ENCODE data around the gene PAQR7.

The PAQR7 gene, protein sequence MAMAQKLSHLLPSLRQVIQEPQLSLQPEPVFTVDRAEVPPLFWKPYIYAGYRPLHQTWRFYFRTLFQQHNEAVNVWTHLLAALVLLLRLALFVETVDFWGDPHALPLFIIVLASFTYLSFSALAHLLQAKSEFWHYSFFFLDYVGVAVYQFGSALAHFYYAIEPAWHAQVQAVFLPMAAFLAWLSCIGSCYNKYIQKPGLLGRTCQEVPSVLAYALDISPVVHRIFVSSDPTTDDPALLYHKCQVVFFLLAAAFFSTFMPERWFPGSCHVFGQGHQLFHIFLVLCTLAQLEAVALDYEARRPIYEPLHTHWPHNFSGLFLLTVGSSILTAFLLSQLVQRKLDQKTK

DNA sequence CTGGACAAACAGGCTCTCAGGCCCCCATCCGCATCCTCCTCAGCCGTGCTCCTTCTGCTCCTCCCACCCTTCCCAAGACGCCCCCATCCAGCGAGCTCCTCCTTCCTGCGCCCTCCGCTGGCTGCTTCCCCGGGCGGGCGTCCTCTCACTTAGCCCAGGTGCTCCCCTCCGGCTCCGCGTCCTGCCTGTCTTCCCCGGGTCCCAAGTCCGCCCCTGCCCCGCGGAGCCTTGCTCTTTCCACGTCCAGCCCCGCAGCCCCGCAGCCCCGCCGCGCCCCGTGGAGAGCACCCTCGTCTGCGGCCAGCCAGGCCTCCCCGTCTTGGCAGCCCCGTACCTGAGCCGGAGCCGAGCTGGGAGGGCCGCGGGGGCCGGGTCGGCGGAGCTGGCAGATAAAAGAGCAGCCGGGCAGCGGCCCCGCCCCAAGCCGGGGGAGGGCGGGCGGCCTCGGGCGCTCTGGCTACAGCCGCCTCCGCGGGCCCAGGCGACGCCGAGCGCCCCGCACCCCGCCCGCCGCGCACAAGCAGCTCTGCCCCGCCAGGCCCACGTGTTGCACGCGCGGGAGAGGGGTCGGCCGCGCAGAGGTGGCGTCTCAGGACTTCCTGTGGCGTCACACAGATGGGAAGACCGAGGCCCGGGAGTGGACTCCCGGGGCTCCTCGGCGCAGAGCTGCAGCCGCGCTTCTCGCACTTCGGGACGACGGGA lies at the start of gene PAQR7:
Gene PAQR7 (minus strand): TSS at position 555 of the 702 bp plus-strand sequence. CDS start 11,869 bp downstream, outside the sequence.
- peak; percentile 48 to 55 for DNase-seq

DNA sequence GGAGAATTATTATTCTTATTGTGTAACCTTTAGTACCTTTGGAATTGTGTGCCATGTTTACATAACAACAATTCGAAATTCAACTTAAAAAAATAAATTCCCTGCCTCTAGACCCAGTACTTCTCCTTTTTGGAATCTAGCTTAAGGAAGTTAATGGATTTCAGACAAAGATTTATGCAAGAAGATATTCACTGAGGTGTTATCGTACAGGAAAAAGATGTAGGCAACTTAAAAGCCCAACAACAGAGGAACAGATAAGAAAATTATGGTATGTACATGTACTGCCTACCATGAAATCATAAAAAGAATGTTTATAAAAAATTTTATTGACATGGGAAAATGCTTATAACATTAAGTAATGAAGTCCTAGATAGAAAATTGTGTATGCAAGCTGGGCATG lies 48.9 kb upstream of the PAQR7 start:
- no peak for DNase-seq

DNA sequence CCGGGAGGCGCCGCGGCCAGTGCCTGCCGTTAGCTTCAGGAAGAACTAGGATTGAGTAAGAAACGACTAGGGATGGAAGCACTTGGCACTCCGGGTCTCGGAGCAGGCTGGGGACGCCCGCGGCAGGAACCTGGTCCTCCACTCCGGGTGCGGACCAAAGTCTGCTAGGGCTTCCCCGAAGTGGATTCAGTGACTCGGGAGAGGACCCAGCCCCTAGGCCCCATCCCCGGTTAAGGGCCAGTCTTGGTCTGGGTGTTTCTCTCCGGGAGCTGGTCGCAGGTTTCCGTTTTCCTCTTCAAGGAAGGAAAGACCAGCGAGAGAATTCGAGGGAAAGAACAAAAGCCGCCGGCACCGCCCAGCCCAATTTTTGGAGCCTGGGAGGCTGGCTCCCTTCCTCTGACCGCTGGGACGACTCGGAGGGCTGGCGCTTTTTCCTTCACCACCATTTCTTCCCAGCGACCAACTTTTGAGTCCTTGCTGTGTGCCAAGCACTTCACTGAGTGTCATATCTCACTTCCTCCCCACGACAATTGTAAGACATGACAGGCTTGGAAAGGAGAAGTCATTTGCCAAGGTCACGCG lies 47.6 kb upstream of the PAQR7 start:
- peak; percentile 3 to 12 for DNase-seq

DNA sequence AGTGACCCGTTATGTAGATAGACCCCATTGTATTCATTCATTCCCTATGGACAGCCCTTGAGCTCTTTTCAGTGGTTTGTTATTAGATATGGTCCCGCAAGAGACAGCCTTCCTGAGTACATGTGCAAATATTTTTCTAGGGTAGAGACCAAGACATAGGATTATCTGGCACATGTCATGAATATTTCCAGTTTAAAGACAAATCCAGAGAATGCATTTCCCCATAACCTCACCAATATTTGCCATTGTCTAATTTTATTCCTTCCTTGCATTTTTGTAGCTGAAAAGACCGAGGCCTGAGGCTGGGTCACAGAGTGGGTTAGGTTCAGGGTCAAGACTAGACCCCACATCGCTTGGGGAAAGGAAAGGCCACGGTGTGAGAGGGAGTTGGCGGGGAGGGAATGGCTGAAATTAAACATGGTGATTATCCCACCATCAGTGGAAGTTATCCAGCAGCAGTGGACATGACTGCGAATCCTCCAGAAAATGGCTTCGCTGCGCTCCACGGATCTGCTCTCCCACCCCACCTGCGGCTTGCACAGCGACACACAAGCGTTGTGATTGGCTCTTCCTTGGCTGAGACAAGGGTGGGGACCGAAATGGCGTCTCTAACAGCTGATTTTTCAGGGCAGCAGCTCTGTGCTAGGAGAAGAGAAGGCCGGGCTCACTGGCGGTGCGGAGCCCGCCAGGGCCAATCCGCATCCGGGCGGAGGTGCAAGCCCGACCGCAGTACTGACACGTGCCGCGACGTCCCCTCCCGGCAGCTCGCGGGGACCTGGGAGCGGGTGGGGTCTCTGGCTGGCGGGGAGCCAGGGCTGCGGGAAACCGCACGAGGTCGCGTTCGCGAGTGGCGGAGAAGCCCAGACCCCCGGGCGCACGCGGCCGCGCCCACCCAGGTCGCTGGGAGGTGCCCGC lies 46.8 kb upstream of the PAQR7 start:
- DNase-seq: peak; percentile 16 to 29

DNA sequence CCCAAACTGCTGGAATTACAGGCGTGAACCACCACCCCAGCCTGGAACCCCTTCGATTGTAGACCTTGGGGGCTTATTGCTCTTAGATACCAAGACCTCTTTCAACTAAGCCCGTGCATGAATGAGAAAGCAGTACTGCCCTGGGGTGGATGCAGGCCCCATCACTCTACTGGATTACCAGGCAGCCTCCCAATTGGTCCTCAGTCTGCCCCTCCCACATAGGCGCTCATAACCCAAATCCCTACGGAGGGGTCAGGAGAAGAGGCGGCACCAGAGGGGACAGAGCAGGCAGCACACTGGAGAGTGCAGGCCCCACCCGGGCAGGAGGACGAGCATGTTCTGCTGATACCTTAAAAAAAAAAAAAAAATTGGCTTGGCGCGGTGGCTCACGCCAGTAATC lies 43.1 kb upstream of the PAQR7 start:
- DNase-seq: no peak

DNA sequence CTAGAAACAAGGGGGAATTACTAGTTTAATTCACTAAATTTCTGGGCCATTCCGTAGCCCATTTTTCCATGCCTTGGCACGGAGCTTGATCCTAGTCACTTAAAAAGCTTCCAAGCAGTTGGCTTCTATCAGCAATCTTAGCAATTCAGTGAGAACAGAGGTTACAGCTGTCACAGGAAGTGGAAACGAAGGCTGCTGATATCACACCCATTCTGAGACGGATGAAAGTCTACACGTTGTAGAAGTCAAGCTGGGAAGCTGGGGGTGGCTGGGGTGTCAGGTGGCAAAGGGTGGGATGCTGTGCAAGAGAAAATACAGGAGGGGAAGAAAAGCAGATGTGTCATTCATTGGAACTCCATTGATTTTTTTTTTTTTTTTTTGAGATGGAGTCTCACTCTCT lies 42.5 kb upstream of the PAQR7 start:
- peak in 1 of 2 donors; percentile 12 for DNase-seq

DNA sequence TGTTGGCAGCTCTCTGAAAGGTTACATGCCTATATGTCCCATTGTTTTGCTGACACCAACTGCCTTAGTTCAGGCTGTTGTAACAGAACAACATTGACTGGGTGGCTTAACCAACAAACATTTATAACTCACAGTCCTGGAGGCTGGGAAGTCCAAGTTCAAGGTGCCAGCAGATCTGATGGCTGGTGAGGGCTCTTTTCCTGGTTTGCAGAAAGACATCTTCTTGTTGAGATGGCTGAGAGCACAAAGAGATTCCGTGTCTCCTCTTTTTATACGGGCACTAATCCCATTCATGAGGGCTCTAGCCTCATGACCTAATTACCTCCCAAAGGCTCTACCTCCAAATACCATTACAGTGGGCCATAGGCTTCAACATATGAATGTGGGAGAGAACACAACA lies 41.0 kb upstream of the PAQR7 start:
- no peak for DNase-seq

DNA sequence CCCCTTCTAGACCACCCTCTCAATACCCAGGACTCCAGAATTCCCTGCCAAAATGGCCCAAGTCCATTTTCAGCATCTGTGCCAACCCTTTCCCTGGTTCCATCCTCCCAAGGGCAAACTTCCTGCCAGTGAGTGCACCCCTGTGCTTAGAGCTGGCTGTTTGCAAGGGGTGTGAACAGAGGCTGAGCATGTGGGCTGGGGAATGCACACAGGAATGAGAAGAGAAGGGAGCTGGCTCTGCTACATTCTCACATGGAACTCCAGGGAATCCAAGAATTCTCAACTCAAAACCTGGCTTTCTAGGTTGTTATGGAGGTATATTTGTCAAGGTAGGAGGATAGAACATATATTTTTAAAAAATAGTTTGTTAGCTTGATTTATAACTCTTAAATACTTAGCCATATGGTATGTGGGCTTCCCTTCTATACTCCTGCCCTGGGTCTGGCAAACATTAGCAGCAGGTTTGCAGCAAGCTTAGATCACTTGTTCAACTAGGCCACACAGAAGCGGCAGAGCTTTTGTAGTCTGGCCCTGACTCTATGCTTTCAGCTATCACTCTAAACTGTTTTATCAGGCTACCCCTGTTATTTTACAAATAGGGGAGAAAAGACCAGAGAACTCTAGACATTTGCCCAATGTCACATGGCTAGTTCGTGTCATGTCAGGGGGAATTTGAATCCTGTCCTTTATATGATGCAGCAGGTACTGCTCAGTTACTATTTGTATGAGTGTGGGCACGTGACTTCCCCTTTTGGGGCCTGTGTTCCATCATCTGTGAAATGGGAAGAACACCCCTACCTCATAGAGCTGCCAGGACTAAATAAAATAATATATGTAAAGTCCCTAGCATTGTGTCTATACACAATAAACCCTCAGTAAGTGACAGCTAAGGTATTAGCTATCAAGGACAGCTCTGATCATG lies 38.8 kb upstream of the PAQR7 start:
- no peak for DNase-seq

DNA sequence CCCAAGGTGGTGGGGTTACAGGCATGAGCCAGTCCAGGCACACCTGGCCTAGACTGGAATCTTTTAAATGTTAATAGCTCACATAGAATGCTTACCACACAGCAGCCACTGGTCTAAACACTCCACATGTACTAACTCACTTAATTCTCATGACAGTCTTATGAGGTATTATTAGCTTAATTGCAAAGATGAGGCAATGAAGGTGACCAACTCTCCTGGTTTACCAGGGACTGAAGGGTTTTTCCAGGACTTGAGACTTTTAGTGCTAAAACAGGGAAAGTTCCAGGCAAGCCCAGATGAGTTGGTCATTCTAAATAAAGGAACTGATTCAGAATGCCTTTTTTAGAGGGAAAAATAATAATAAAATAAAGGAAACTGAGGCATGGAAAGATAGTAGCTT lies 37.7 kb upstream of the PAQR7 start:
- no peak for DNase-seq

DNA sequence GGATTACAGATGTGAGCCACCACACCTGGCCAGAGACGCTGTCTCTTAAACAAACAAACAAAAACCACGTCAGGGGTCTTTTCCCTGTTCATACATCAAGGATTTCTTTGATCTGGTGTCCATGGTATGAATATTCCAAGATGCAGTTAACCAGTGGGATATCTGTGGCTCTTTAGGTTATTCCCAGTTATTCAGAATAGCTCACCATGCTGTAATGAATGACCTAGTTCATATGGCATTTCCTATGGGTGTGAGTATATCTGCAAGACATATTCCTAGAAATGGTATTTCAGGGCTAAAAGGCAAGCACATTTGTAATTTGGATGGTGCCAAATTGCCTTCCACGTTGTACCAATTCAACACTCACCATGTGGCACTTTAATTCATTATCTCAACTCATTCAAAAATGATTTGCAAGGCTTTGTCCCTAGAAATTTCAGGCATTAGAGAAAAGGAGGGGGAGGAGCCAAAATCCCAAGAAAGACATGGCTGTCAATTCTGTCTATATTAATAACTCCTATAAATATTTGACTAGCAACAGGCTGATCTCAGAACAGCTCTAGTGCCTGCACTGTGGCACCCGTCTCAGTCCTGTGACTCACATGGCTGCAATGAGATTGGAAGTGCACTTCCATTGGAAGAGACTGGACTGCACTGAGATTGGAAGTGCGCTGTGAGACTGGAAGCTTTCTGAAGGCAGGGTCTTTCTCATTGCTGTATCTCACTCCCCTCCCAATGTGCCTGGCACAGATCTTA lies 36.7 kb upstream of the PAQR7 start:
- no peak for DNase-seq

DNA sequence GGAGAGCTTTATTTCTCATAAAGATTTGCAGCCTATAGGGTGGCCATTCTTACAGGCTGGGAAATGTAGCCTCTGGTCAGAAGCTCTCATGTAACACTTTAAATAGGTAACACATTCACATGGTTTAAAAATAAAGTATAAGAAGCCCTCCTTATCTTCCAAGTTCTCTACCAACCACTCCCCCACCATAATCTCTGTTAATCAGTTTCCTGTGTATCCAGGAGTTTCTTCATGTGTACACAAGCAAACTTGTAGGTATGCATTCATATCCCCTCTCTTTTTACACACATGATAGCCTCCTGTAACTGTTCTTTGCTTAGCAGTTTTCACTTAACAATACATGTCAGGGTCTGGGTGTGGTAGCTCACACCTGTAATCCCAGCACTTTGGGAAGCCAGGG lies 35.7 kb upstream of the PAQR7 start:
- DNase-seq: no peak

DNA sequence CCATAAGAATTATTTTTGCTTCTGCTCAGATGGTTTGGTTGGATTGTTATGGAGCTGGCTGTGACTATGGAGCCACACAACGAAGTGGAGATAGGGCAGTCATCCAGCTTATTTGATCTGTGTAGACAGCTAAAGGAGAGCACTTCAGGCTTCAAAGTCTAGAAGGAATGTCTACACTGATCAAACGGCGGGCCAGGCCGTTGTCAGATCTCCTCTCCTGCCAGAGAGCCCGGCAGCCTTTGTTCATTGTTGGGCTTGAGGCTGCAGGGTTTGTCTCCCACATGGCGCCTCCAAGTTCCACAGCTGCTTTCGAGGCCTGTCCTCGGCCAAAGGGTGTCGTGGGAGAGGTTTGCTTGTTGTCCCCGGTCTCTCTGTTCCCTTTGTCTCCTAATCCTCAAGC lies 33.5 kb upstream of the PAQR7 start:
- DNase-seq: no peak

DNA sequence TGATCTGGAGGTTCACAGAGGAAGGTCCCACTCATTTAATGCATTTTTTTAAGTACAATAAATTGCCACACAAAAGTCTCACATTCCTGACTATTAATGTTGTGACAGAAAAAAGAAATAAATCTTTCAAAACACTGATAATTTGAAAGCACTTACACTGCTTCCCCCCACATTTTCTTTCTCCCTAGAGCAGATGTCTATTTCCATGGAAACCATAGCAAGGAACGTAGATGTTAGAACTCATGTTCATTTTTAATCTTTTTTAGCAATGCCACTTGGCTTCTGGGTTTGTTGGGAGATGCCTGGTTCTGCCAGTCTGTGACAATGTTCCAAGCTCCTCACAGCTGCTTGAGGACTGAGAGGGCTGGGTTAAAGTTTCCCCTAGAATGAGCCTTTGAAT lies 32.7 kb upstream of the PAQR7 start:
- no peak for DNase-seq

DNA sequence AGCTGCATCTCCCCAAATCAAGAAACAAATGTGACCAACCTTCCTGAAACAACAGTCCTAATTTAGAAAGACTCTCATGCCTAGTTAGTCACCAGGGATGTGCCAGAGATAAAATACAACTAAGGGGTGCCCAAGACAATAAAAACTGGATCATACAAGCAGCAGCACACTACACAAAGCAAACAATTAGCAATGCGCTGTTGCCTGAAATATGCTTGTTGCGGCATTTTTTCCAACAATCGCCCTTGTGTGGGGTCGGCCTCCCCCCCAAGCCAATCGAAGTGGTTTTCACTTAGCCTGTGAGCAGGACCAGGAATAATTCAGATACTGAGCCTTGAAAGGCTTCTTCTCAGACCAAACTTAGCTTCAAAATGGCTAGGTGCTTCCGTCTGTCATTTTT lies 32.1 kb upstream of the PAQR7 start:
- DNase-seq: no peak

DNA sequence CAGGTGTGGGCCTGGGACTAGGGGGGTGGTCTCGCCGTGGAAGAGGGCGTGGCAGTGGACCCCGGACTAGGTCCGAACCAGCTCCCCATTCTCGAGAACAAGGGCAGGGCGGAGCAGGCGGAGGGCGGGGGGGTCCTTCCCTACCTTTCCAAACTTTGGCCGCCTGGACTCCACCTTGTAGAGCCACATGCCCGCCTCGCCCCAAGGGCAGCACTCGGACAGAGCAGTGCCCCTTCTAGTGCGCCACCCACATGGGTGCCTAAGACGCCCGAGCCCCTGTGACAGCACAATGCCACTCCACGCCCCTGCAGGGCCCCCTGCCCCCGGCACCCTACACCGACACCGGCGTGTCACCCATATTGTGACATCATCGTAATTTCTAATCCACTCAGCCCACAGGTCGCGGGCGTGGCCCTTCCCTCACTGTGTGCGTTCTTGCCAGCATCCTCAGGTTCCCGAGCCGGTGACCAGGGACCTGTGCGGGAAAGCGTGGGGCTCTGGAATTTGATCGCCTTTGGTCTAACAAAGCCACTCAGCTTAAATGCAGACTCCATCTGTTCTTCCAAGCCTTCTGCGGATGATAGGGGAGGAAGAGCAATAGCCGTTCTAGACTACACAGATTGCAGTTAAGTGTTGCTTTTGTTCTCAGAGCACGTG lies 31.3 kb upstream of the PAQR7 start:
- peak; percentile 34 to 45 for DNase-seq

DNA sequence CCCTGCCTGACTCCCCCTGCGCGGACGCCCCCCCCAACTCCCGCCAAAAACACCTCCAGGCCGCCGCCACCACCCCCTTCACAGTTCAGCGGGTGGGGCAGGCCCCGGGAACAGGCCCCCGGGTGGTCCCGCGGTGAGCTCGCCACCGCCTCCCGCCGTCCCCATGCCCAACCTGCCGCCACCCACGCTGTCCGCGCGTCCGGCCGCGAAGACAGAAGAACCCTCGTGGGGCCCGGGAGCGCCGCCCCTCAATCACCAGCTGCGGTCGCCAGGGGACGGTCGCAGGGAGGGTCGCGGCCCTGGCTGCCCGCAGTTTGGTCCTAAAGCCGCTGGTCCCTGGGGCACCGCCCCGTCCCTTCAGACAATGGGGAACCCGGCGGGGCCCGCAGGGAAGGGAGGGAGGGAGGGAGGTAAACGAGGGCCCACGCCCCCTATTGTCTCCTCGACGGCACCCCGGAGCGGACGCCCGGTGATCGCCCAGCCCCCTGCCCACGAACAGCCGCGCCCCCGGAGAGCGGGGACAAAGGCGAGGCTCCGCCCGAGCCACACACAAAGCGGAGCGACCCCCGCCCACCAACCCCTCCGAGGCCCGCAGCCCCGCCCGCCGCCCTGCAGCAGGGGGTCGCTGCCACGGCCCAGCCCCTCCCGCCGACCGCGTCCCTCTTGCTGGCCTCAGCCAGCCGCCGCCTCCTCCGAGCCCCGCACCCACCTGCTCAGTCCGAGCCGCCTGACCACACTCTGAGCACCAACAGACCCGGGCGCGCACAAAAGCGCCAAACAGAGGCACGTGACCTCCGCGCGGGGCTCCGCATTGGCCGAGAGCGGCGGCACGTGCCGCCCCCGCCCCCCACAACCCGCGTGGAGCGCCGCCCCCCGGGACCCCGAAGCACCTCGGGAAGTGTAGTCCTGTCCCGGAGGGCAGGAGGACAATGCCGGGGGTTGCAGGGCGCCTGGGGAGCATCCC lies 30.5 kb upstream of the PAQR7 start, which contains the start of gene STMN1:
Gene STMN1 (minus strand): TSS at position 740 of the 964 bp plus-strand sequence. CDS start 1,743 bp downstream, outside the sequence.
- DNase-seq: peak; percentile 86 to 87

DNA sequence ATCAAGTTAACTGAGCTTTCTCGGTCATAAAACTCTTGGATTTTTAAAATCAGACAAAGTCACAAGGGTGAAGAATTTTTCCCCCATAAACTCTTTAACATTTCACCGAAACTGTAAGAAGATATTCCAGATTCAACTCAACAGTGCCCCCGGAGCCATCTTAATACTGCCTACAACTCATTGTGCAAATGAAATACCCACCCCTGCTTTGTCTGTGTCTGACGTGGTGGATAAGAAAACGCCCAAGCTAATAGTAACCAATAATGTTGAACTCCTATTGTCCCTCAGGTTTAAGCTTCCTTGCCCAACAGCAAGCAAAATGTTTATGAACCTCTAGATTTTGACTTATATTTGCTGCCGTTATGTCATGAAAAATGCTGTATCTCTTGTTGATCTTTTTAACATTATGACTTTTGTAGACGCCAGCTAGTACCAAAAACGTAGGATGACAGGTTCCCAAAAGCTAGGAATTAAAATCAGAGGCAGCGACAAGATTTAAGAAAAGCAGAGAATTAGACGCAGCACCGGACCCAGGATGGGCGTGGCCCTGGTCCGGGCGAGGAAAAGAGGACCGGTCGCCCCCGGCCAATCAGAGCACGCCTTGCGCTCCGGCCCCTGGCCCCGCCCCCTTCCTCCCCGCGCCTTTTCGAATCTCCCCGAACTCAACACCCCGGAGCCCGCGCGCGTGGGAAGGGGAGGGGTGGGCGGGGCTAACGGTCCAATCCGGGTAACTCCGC lies 29.6 kb upstream of the PAQR7 start:
- DNase-seq: peak; percentile 91 to 93

DNA sequence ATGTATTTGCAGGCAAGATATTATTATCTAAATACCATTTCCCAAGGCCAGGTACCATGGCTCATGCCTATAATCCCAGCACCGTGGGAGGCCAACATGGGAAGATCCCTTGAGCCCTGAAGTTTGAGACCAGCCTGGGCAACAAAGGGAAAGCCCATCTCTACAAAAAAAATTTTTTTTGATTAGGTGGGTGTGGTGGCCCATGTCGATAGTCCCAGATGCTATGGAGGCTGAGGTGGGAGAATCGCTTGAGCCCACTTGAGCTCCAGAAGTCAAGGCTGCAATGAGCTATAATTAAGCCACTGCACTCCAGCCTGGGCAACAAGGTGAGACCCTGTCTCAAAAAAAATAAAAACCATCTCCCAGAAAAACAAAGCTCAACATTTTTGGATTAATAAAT lies 28.5 kb upstream of the PAQR7 start:
- no peak for DNase-seq
